H9 (cell line): ENCODE results near the gene MCM10. TPM values are rescaled to one million over a fixed set of nuclear protein-coding genes. Genes with fewer than 3 reads are reported as not detected.

Experiments
- DNase-seq: peaks from one replicate; pipeline ENCODE4 v3.0.0-alpha.2; 2017
- H2AFZ ChIP-seq: one replicate; pipeline ENCODE4 v1.6.1; 2013; ENCODE audit warnings: mild to moderate bottlenecking, low read length, control low read depth, moderate library complexity
- H2AK5ac ChIP-seq: 2 replicates; pipeline ENCODE4 v1.6.1; 2013; ENCODE audit warnings: low read length, control low read depth, mixed read lengths; ENCODE audit not compliant: insufficient read length
- H2BK120ac ChIP-seq: one replicate; pipeline ENCODE4 v1.6.1; 2013; ENCODE audit warnings: low read depth, mild to moderate bottlenecking, low read length, control low read depth, inconsistent platforms; ENCODE audit not compliant: poor library complexity, severe bottlenecking
- H2BK12ac ChIP-seq: 2 replicates; pipeline ENCODE4 v1.6.1; 2013; ENCODE audit warnings: low read length, control low read depth, mixed read lengths, low read depth; ENCODE audit not compliant: insufficient read length
- H2BK15ac ChIP-seq: 2 replicates; pipeline ENCODE4 v1.6.1; 2013; ENCODE audit warnings: low read depth, low read length, control low read depth
- H2BK20ac ChIP-seq: one replicate; pipeline ENCODE4 v1.6.1; 2013; ENCODE audit warnings: low read depth, mild to moderate bottlenecking, low read length, control low read depth, inconsistent platforms; ENCODE audit not compliant: poor library complexity, severe bottlenecking
- H2BK5ac ChIP-seq: 2 replicates; pipeline ENCODE4 v1.6.1; 2013; ENCODE audit warnings: low read length, control low read depth, mixed read lengths; ENCODE audit not compliant: insufficient read length
- H3K14ac ChIP-seq: 2 replicates; pipeline ENCODE4 v1.6.1; 2013; ENCODE audit warnings: low read length, control low read depth; ENCODE audit not compliant: insufficient read depth
- H3K18ac ChIP-seq: 2 replicates; pipeline ENCODE4 v1.6.1; 2013; ENCODE audit warnings: low read depth, mild to moderate bottlenecking, mixed read lengths, low read length, control low read depth; ENCODE audit not compliant: insufficient read length
- H3K23ac ChIP-seq: 2 replicates; pipeline ENCODE4 v1.6.1; 2013; ENCODE audit warnings: low read length, control low read depth, mixed read lengths, low read depth; ENCODE audit not compliant: insufficient read length
- H3K23me2 ChIP-seq: 2 replicates; pipeline ENCODE4 v1.6.1; 2013; ENCODE audit warnings: low read depth, mild to moderate bottlenecking, mixed read lengths, low read length, control low read depth; ENCODE audit not compliant: insufficient read length, poor library complexity, severe bottlenecking
- H3K27ac ChIP-seq: 2 replicates; pipeline ENCODE4 v1.5.1; 2013; ENCODE audit warnings: low read length, control low read depth, mixed read lengths, low read depth; ENCODE audit not compliant: insufficient read length
- H3K27me3 ChIP-seq: 2 replicates; pipeline ENCODE4 v1.6.1; 2013; ENCODE audit warnings: low read length, control low read depth, inconsistent platforms; ENCODE audit not compliant: insufficient read depth
- H3K4ac ChIP-seq: 2 replicates; pipeline ENCODE4 v1.6.1; 2013; ENCODE audit warnings: low read depth, mild to moderate bottlenecking, control low read depth, inconsistent platforms, low read length, moderate library complexity
- H3K4me1 ChIP-seq: 2 replicates; pipeline ENCODE4 v1.6.1; 2013; ENCODE audit warnings: low read length, control low read depth, inconsistent platforms; ENCODE audit not compliant: insufficient read depth
- H3K4me2 ChIP-seq: 2 replicates; pipeline ENCODE4 v1.6.1; 2013; ENCODE audit warnings: low read length, control low read depth, mixed read lengths; ENCODE audit not compliant: insufficient read length, insufficient read depth
- H3K56ac ChIP-seq: 2 replicates; pipeline ENCODE4 v1.6.1; 2013; ENCODE audit warnings: low read depth, mild to moderate bottlenecking, mixed read lengths, low read length, control low read depth; ENCODE audit not compliant: insufficient read length
- H3K79me1 ChIP-seq: 2 replicates; pipeline ENCODE4 v1.6.1; 2013; ENCODE audit warnings: low read depth, mild to moderate bottlenecking, moderate library complexity, low read length, control low read depth, inconsistent platforms; ENCODE audit not compliant: insufficient read depth, poor library complexity, severe bottlenecking
- H3K79me2 ChIP-seq: 2 replicates; pipeline ENCODE4 v1.6.1; 2013; ENCODE audit warnings: low read length, control low read depth, inconsistent platforms; ENCODE audit not compliant: insufficient read depth
- H3K9ac ChIP-seq: 2 replicates; pipeline ENCODE4 v1.6.1; 2013; ENCODE audit warnings: low read length, control low read depth, mixed read lengths; ENCODE audit not compliant: insufficient read length; ENCODE audit errors: extremely low read depth
- H3K9me3 ChIP-seq: one replicate; pipeline ENCODE4 v1.6.1; 2013; ENCODE audit warnings: low read depth, low read length, inconsistent platforms; ENCODE audit not compliant: control insufficient read depth
- H3T11ph ChIP-seq: one replicate; pipeline ENCODE4 v1.6.1; 2013; ENCODE audit warnings: mild to moderate bottlenecking, low read length, control low read depth, inconsistent platforms
- H4K20me1 ChIP-seq: one replicate; pipeline ENCODE4 v1.6.1; 2013; ENCODE audit not compliant: control insufficient read depth, insufficient read length, insufficient read depth
- H4K5ac ChIP-seq: 2 replicates; pipeline ENCODE4 v1.6.1; 2013; ENCODE audit warnings: low read depth, mild to moderate bottlenecking, mixed read lengths, low read length, control low read depth; ENCODE audit not compliant: insufficient read length
- H4K8ac ChIP-seq: replicated peaks from 2 replicates; pipeline ENCODE4 v1.6.1; 2013; ENCODE audit warnings: low read length, control low read depth, mixed read lengths, low read depth; ENCODE audit not compliant: insufficient read length
- H4K91ac ChIP-seq: 2 replicates; pipeline ENCODE4 v1.6.1; 2013; ENCODE audit warnings: low read depth, mild to moderate bottlenecking, moderate library complexity, mixed read lengths, low read length, control low read depth; ENCODE audit not compliant: insufficient read length
- H3K27ac Mint-ChIP-seq, 3 experiments: 2 replicates in 2 of 3; 3 replicates in 1 of 3; pipeline ENCODE4 v1.8.0; 2020 to 2021; ENCODE audit warnings: mixed read lengths in 3 of 3, mild to moderate bottlenecking in 1 of 3, moderate library complexity in 1 of 3
- H3K27me3 Mint-ChIP-seq: 2 replicates; pipeline ENCODE4 v1.8.0; 2021; ENCODE audit warnings: low read depth, mild to moderate bottlenecking, moderate library complexity, mixed read lengths
- H3K36me3 Mint-ChIP-seq, 3 experiments: 2 replicates in 2 of 3; 3 replicates in 1 of 3; pipeline ENCODE4 v1.8.0; 2020 to 2021; ENCODE audit warnings: low read depth in 3 of 3, mixed read lengths in 3 of 3; ENCODE audit not compliant: insufficient read depth in 1 of 3
- H3K4me1 Mint-ChIP-seq, 2 experiments: 2 replicates each; pipeline ENCODE4 v1.8.0; 2020; ENCODE audit warnings: mixed read lengths in 2 of 2
- H3K4me3 Mint-ChIP-seq, 2 experiments: 2 replicates in 1 of 2; 3 replicates in 1 of 2; pipeline ENCODE4 v1.8.0; 2020 to 2021; ENCODE audit warnings: mild to moderate bottlenecking in 2 of 2, mixed read lengths in 2 of 2, moderate library complexity in 1 of 2
- H3K9me3 Mint-ChIP-seq, 2 experiments: 2 replicates in 1 of 2; 3 replicates in 1 of 2; pipeline ENCODE4 v1.8.0; 2020; ENCODE audit warnings: mild to moderate bottlenecking in 2 of 2, mixed read lengths in 2 of 2, moderate library complexity in 1 of 2
- CTCF ChIP-seq: fragments of 200-600 bp; sonication (generic); conservative IDR thresholded peaks from 3 replicates; pipeline ENCODE4 v1.8.0; 2021; ENCODE audit warnings: antibody characterized with exemption, mild to moderate bottlenecking
- WGBS: extraction: QIAGEN DNeasy Blood & Tissue Kit; methylation state at CpG from one replicate; pipeline ENCODE4 v1.1.7; 2013; ENCODE audit warnings: missing lambda C conversion rate, low lambda C conversion rate, mixed read lengths; ENCODE audit not compliant: insufficient read length; ENCODE audit errors: extremely low coverage; 5-methylcytosine and 5-hydroxymethylcytosine counted together
- total RNA-seq: library from RNA; stranded (reverse); gene quantifications from 2 replicates; pipeline ENCODE4 v1.2.1, GENCODE V29; 2021

MCM10 gene
- total RNA-seq, 1 experiment from 2014 or later: 67.4 TPM

DNA sequence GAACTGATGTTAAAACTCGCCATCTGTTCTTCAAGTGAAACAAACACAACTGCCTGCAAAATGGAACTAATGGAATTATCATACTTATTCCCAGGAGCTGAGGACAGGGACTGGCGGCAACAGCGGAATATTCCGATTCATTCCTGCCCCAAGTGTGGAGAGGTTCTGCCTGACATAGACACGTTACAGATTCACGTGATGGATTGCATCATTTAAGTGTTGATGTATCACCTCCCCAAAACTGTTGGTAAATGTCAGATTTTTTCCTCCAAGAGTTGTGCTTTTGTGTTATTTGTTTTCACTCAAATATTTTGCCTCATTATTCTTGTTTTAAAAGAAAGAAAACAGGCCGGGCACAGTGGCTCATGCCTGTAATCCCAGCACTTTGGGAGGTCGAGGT is 24.7 kb upstream of the MCM10 start:
- Histone ChIP-seq H3K9ac (no peak overlapping the region), H3K56ac (no peak overlapping the region), H3K9me3 (no peaks in the 10 kb centered on the region), H4K5ac (no peak overlapping the region), H3K14ac (no peak overlapping the region), H3K18ac (no peak overlapping the region), H2BK15ac (no peak overlapping the region), H3K79me1 (no peaks in the 10 kb centered on the region), H3K23ac (no peak overlapping the region), H3K4ac (no peak overlapping the region), H2BK20ac (no peak overlapping the region), H3K27ac (no peak overlapping the region), H3K23me2 (no peaks in the 10 kb centered on the region), H2AFZ (no peak overlapping the region), H2BK120ac (no peak overlapping the region), H2BK12ac (no peak overlapping the region), H2AK5ac (no peak overlapping the region), H3K4me2 (no peak overlapping the region), H3K4me1 (no peaks in the 10 kb centered on the region; the same call in 1 of the 2 replicates), H3K79me2 (no peaks in the 10 kb centered on the region; the same call in 1 of the 2 replicates), H3T11ph (no peak overlapping the region), H4K20me1 (no peaks in the 10 kb centered on the region), H3K27me3 (no peaks in the 10 kb centered on the region), H2BK5ac (no peak overlapping the region), H4K91ac (no peak overlapping the region), H4K8ac (no peak overlapping the region)
- Mint-ChIP-seq H3K27me3 (no peaks in the 10 kb centered on the region), H3K4me3 (no peak overlapping the region), H3K9me3 (no peaks in the 10 kb centered on the region), H3K4me1 (peaks cover 21 to 33% of the 10 kb centered on the region in 2 experiments), H3K27ac (peak overlapping the region in 1 of 3 experiments; percentile 32; a peak in 1 of 7 replicates), H3K36me3 (peaks cover 0 to 32% (median 29%) of the 10 kb centered on the region in 3 experiments; a peak in 5 of 7 replicates)
- TF ChIP-seq CTCF: no peak
- WGBS: no CpG with 5 or more reads among the region's 8 CpGs
- no peak for DNase-seq
